Calu3 (cell line): ENCODE results near the gene PCDH9. TPM values are rescaled to one million over a fixed set of nuclear protein-coding genes. Genes with fewer than 3 reads are reported as not detected.

Source experiments
- BruUV-seq: library from RNA; stranded (reverse); fragments of 400-500 nt; replicated peaks from 2 replicates; lab custom pipeline; 2021; lab: Mats Ljungman, UMichigan
- CTCF ChIA-PET: fragments of 300-600 bp; sonication (Branson Sonifier 250); formaldehyde crosslinking; loops from one replicate; lab custom pipeline; 2022; ENCODE audit warnings: antibody characterized with exemption; lab: Charles Lee
- DNase-seq: peaks from one replicate; pipeline ENCODE4 v3.0.0; 2022
- H3K27ac Mint-ChIP-seq: one replicate; pipeline ENCODE4 v1.8.0; 2022; ENCODE audit warnings: mixed read lengths; ENCODE audit not compliant: unreplicated experiment
- H3K27me3 Mint-ChIP-seq: one replicate; pipeline ENCODE4 v1.8.0; 2022; ENCODE audit warnings: mixed read lengths; ENCODE audit not compliant: unreplicated experiment
- H3K36me3 Mint-ChIP-seq: one replicate; pipeline ENCODE4 v1.8.0; 2022; ENCODE audit warnings: mild to moderate bottlenecking, moderate library complexity, mixed read lengths; ENCODE audit not compliant: insufficient read depth, unreplicated experiment
- H3K4me1 Mint-ChIP-seq: one replicate; pipeline ENCODE4 v1.8.0; 2022; ENCODE audit warnings: mild to moderate bottlenecking, low read depth, mixed read lengths; ENCODE audit not compliant: unreplicated experiment
- H3K4me3 Mint-ChIP-seq: one replicate; pipeline ENCODE4 v1.8.0; 2022; ENCODE audit warnings: mild to moderate bottlenecking, low read depth, moderate library complexity, mixed read lengths; ENCODE audit not compliant: unreplicated experiment
- H3K9me3 Mint-ChIP-seq: one replicate; pipeline ENCODE4 v1.8.0; 2022; ENCODE audit warnings: low read depth, mixed read lengths; ENCODE audit not compliant: unreplicated experiment
- intact Hi-C: fragments of 100-400 bp; cut with micrococcal nuclease; formaldehyde crosslinking; loops from one replicate; pipeline ENCODE4 v1.10.0; 2022; ENCODE audit not compliant: unreplicated experiment
- total RNA-seq: library from RNA; stranded (reverse); gene quantifications from 2 replicates; pipeline ENCODE4 v1.2.3, GENCODE V29; 2022
- TF ChIP-seq, protein P1 (sequence below): fragments of 200-600 bp; IDR thresholded peaks from one replicate; pipeline ENCODE4 v1.8.0; 2022; ENCODE audit warnings: antibody characterized with exemption; ENCODE audit not compliant: unreplicated experiment

The PCDH9 gene
- total RNA-seq, 1 experiment from 2014 or later, result 1.3 TPM

DNA sequence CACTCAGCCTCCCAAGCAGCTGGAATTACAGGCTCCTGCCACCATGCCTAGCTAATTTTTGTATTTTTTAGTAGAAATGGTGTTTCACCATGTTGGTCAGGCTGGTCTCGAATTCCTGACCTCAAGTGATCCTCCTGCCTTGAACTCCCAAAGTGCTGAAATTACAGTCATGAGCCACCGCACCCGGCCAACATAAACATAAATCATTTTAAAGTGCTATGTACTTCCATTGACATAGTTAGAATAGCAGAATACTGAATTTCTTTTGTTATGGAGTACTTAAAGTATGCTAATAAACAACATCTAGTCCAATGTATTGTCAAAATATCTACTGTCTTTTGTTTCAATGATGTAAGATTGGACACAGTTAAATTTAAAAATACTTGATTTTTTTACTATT is 539.0 kb downstream of the PCDH9 start:
- peaks cover 3% of the 10 kb centered on the region for H3K9me3 Mint-ChIP-seq
- DNase-seq, result no peak
- no peak overlapping the region for H3K4me3 Mint-ChIP-seq
- no TSS peak for BruUV-seq
- CTCF ChIA-PET, result no interaction called here
- H3K4me1 Mint-ChIP-seq, result no peaks in the 10 kb centered on the region
- TF ChIP-seq, protein P1, sequence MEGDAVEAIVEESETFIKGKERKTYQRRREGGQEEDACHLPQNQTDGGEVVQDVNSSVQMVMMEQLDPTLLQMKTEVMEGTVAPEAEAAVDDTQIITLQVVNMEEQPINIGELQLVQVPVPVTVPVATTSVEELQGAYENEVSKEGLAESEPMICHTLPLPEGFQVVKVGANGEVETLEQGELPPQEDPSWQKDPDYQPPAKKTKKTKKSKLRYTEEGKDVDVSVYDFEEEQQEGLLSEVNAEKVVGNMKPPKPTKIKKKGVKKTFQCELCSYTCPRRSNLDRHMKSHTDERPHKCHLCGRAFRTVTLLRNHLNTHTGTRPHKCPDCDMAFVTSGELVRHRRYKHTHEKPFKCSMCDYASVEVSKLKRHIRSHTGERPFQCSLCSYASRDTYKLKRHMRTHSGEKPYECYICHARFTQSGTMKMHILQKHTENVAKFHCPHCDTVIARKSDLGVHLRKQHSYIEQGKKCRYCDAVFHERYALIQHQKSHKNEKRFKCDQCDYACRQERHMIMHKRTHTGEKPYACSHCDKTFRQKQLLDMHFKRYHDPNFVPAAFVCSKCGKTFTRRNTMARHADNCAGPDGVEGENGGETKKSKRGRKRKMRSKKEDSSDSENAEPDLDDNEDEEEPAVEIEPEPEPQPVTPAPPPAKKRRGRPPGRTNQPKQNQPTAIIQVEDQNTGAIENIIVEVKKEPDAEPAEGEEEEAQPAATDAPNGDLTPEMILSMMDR, result no peak
- no peaks in the 10 kb centered on the region for H3K27me3 Mint-ChIP-seq
- no peak overlapping the region for H3K27ac Mint-ChIP-seq
- H3K36me3 Mint-ChIP-seq, result no peaks in the 10 kb centered on the region
- intact Hi-C loops, result no loop called here

DNA sequence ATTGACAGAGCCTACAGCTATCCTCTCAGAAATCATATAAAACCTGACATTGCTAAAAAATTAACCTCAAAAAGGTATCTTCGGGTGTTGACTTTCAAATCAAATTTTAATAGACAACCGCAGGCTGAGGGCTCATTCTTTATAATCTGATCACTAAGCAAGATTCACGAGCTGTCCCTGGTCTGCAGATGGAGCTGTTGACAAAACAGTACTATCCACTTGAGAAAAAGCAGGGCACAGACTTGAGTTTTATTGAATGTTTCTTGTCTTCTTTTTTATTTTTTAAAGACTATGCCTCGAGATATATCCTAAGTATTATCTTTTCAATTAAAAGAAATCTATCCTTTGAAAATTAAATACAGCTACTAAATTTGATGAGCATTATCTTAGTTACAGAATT is 540.5 kb downstream of the PCDH9 start:
- Mint-ChIP-seq H3K9me3 (peaks cover 4% of the 10 kb centered on the region), H3K36me3 (no peaks in the 10 kb centered on the region), H3K27ac (no peak overlapping the region), H3K27me3 (no peaks in the 10 kb centered on the region), H3K4me3 (no peak overlapping the region), H3K4me1 (no peaks in the 10 kb centered on the region)
- TF ChIP-seq, protein P1, result no peak
- intact Hi-C loops, result loop anchor here (10.0 kb wide), 1 partner anchor 535 kb away; no protein-coding TSS in a partner anchor
- DNase-seq, result no peak
- CTCF ChIA-PET, result no interaction called here
- BruUV-seq, result no TSS peak

DNA sequence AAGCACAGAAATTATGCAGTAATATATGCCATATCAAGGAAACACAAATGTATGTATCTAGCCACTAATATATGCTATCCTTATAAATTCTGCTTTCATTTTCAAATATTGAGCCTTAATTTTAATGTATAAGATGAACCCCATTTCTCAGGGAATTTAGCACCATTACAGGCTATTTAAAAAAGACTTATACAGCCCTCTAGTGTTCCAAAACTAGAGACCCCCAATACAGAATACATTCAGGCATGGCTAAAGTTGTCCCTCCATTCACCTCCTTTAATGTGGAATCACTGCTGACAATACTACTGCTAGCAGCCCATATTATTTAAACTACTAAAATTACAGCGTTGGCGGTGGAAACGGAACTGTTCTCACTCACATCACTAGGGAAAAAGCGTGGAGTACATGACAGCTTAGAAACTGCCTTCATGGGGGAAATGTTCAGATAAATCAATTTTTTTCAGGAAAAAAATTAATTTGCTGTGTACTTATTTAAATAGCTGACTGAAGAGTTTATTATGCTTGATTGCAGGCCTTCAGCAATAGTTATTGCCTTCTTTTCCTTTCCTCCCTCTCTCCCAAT is 541.0 kb downstream of the PCDH9 start:
- intact Hi-C loops, result loop anchor here (10.0 kb wide), 1 partner anchor 536 kb away; no protein-coding TSS in a partner anchor
- no peak for DNase-seq
- no peak overlapping the region for H3K27ac Mint-ChIP-seq
- CTCF ChIA-PET, result no interaction called here
- BruUV-seq, result no TSS peak
- no peaks in the 10 kb centered on the region for H3K4me1 Mint-ChIP-seq
- TF ChIP-seq, protein P1, result no peak
- H3K9me3 Mint-ChIP-seq, result peaks cover 6% of the 10 kb centered on the region
- H3K27me3 Mint-ChIP-seq, result no peaks in the 10 kb centered on the region
- no peaks in the 10 kb centered on the region for H3K36me3 Mint-ChIP-seq
- no peak overlapping the region for H3K4me3 Mint-ChIP-seq

DNA sequence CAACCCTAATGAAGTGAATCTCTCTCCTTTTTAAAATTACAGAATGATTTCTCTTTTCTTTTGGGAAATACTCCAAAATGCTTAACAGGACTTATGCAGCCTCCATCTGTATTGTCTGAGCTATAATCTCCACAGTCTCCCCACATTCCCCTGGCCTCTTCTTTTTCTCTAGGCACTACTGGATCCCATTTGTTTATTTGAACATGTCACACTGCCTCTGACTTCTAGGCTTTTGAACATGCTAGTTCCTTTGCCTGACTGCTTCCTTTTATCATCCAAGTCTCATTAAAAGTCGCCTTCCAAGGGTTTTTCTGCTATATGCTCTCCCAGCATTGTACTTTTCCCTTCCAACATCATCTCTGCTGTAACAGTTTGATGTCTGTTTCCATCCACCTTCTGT is 548.7 kb downstream of the PCDH9 start:
- intact Hi-C loops, result loop anchor here (10.0 kb wide), 1 partner anchor 543 kb away; no protein-coding TSS in a partner anchor
- BruUV-seq, result no TSS peak
- no peak for DNase-seq
- no peaks in the 10 kb centered on the region for H3K36me3 Mint-ChIP-seq
- peaks cover 3% of the 10 kb centered on the region for H3K9me3 Mint-ChIP-seq
- H3K27ac Mint-ChIP-seq, result no peak overlapping the region
- no peaks in the 10 kb centered on the region for H3K27me3 Mint-ChIP-seq
- no peaks in the 10 kb centered on the region for H3K4me1 Mint-ChIP-seq
- CTCF ChIA-PET, result no interaction called here
- H3K4me3 Mint-ChIP-seq, result no peak overlapping the region
- TF ChIP-seq, protein P1, result no peak
